T47D (cell line): ENCODE results near the gene MEP1B.
A peak's percentile ranks its signal among the peaks of the same experiment; 100 is the strongest.

Experiments
- DNase-seq, 2 experiments: peaks; one replicate each; pipeline versions ENCODE4 v3.0.0 to v3.0.0-alpha.2; 2011 to 2012; ENCODE audit warnings: low read depth in 1 of 2, low spot score in 1 of 2
- JUND ChIP-seq: IDR thresholded peaks from 2 replicates; pipeline ENCODE4 v1.6.1; 2012; ENCODE audit warnings: low read depth
- in situ Hi-C: cut with HindIII; loops from 2 replicates; pipeline ENCODE4 v1.10.0; 2016; ENCODE audit warnings: low sequenced_read_pairs, low pct_unique_long_range_greater_than_20kb

MEP1B gene

DNA sequence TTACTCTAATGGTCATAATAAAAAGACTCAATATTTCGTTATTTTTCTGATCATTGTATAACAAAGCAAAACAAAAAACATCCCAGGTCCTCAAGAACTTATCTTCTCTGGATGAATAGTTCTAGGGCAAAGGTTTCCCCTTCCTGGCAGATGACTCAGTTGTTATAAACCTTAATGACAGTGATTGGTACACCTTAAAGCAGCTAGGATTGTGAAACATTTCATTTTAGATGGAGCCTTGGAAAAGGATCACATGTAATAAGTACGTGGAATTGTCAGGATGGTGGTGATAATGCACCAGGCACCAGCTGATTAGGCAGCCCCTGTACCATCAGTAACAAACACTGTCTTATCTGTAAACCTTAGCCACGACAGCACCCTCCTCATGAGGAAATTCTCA, 47.2 kb downstream of the MEP1B start:
- in situ Hi-C loops: no loop called here
- no peak for TF ChIP-seq JUND
- no peak for DNase-seq

DNA sequence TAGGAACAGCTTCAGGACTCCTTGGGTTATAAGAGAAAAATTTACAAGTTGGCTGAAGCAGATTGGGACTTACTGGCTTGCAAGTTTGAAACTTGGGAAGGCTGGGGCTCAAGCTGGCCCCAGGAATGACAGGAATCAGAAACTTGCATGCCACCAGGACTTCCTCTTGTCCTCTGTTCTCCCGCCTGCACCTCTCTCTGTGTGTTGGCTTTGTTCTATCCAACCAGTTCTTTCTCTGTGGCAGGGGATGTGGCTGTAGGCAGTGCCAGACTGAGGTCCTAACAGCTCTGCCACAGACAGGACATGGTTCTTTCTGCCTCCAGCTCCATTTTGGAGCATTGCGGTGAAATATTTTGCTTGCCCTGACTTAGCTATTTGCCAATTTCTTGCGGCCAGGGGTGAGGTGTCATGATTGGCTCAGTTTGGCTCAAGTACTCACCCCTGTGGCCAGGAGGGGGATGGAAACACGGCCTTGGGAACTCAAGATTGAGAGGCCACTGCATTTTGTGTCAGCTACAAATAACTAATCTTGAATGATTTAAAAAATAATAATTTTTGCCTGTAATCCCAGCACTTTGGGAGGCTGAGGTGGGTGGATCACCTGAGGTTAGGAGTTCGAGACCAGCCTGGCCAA, 48.9 kb downstream of the MEP1B start:
- no peak for TF ChIP-seq JUND
- in situ Hi-C loops: no loop called here

DNA sequence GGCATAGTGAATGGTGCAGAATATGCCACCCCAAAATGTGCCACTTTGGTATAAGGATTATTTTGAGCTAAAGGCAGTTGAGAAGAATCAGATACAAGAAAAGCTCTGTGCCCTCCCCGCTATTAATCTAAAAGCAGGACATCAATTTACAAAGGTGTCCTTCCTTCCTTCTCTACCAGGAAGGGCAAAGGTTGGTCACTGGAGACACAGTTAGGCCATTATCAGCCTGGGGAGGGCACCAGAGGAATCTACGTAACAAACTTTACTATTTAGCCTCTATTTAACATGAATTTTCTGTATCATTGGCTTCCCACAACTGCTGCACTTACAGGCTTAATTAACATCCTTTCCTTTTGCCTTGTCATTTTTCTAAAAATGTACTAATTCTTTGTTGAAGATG, 52.6 kb downstream of the MEP1B start:
- no peak for TF ChIP-seq JUND

More for the DNA sequence above, 48.9 kb downstream of the MEP1B start:
- DNase-seq: peak in 1 of 2 experiments; percentile 6

DNA sequence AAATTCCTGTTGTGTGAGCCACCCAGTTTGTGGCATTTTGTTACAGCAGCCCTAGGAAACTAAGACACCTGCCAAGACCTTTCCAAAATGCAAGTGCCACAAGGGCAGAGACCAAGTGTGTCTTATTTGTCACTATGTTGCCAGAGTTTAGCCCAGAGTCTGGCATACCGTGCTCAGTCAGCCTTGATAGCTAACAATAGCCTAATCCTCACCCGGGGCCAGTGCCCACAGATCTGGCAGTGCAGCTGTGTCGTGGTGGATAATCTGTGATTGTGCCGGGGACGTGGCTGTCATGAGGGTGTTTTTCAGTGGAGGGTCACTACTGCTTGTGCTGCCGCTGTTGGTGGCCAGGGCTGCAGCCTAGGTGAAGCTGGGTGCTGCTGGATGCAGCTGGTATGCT, 53.5 kb downstream of the MEP1B start:
- DNase-seq: no peak
- no peak for TF ChIP-seq JUND
- in situ Hi-C loops: no loop called here

More for the DNA sequence above, 52.6 kb downstream of the MEP1B start:
- in situ Hi-C loops: no loop called here
- no peak for DNase-seq

DNA sequence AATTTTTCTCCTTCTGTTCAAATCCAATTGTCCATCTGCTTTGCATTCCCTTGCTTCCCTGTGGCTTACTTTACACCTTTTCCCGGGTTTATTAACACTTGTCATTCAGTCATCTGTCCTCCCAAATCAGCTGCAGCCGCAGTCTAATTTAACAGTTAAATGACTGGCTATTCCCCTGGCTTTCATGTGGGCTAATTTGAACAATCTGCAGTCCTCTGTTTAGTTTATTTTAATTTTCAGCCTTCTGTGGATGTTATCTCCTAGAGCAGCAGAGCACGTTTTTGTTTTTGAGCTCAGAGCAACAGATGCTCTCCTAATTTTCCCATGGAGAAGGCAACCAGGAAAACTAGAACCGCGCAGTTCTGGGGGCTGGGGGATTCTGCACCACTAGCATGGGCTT, 55.0 kb downstream of the MEP1B start:
- DNase-seq: no peak
- no peak for TF ChIP-seq JUND
- in situ Hi-C loops: no loop called here

DNA sequence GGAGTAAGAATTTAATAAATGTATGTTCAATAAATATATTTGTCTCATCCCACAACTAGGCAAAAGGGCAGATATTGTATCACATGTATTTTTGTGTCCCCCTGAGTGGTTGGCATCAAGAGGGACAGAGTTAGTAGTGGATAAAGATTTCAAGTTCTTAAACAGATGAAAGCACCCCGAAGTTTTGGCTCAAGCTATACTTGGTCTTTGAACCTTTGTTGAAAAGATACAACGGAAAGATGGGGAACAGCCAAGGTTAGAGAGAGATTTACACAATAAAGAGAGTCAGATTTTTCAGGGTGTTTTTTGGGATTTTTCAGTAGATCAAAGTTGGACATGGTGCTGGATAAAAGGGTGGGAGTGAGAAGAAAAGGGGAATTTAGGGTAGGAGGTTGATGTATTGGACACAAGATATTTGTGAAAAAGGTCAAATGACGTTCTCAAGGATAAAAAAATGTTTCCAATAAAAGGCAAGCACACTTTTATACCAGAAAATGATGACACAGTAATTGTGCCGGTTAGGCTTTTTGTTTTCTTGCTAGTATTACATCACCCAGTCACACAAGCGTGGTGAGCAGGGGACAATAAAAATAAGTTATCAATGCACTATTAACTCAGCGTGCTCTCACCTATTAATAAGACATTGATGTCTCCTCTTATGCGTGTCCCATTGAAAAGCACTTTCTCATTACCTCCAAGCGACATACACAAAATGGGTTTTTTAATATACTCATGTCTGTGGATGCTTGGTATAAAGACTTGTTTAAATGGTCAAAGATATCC, 59.5 kb downstream of the MEP1B start:
- DNase-seq: no peak
- in situ Hi-C loops: no loop called here
- TF ChIP-seq JUND: no peak

DNA sequence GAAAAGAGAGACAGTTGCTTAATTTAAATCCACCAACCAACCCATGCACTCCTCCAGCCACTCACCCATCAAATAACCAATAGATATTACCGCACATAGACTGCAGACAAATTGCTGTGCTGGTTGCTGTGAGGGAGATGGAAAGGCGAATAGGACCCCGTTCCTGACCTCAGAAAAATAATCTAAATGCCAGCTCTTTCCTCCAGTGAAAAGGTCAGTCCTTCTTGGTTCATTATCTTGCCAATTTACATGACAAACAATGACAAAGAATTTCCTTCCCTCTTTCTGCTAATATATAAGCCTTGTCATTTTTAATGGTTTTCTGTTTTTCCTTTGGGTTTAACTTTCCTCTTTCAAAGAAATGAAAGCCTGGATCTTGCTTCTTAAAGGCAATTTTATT, 61.6 kb downstream of the MEP1B start:
- TF ChIP-seq JUND: no peak
- DNase-seq: no peak
- in situ Hi-C loops: no loop called here

DNA sequence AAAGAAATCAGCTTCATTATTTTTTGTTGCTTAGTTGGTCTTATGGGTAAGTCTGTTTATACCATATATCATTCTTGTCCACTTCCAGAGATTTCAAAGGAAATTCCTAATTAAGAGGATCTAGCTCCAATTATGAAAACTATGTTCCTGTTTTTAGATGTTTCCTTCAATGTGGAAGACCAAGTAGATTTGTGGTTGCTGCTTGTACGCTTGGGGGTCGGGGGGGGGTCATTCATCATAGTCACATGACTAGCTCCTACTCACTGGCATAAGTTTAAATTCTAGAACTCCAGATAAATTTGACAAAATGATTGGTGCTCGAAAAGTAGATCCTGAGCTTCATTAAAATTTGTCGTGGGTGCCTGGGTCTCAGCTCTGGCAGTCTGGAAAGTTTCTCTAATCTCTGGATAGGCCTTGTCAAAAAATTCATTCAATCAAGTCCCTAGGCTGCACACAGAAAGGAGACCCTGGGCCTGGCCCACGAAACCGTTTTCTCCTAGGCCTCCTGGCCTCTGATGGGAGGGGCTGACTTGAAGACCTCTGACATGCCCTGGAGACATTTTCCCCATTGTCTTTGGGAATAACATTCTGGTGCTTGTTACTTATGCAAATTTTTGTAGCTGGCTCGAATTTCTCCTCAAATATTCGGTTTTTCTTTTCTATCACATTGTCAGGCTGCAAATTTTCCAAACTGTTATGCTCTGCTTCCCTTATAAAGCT, 62.5 kb downstream of the MEP1B start:
- TF ChIP-seq JUND: no peak
- in situ Hi-C loops: no loop called here
- DNase-seq: no peak

DNA sequence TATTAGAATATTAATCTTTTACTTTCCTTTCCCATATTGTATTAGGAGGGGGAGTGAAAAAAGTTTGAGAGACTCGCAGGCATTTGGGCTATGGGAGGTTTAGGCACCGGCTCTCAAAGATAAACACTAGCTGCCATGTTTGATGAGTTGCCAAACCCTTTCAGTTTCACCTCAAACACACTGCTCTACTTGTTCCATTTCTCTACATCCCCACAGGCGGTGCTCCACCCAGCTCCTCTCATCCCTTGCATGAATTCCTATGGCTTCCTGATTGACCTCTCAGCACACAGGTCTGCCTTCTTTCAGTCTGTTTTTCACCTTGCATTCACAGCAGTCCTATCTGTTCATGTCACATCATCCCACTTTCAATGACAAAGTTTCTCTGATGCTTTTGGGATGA, 65.7 kb downstream of the MEP1B start:
- in situ Hi-C loops: no loop called here
- no peak for DNase-seq
- TF ChIP-seq JUND: no peak

DNA sequence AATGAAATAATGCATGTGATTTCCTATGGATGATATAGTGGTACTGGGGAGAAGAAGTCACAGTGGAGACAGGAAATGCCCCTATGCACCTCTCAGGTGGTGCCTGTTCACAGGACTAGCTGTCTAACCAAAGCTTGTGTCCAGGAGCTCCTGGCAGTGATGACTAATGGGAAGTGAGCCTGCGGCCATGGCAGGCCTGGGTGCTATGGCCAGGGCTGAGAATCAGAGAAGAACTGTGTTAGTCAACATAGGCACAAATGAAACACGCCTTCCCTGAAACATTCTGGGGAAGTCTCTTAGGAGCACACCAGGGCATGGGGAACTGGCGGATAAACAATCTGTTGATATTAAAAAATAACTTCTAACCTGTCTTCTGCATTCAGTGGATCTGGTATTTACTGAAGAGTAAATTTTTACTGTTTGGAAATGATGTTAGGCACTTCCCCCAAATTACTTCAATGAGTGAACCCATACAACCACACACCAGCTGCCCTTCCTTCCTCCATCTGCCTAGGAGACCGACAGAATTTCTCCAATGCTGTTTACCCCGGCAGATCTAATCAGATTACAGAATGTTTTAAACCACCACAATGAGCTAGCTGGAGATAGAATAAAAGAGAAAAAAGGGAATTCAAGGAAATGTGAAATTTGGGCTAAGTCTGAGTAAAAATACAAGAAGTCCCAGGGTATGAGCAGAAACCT, 67.4 kb downstream of the MEP1B start:
- no peak for DNase-seq
- in situ Hi-C loops: no loop called here
- no peak for TF ChIP-seq JUND

DNA sequence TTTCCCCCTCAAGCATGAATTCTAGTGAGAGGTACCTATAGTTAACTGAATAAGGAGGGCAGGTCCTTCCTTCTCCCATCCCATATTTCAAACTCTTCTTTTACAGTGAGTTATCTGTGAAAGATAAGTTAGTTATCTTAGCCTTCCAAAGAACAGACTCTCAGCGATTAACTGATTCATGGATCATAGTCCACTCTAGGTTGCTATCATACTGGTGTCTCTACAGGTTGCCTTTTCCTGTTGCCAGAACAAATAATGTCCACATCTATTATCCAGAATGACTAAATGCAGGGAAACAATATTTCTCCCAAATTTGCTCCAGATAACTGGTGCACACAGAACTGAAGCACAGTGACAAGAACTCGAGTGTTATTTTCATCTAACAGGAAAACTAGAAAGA, 68.3 kb downstream of the MEP1B start:
- no peak for TF ChIP-seq JUND
- no peak for DNase-seq
- in situ Hi-C loops: no loop called here

DNA sequence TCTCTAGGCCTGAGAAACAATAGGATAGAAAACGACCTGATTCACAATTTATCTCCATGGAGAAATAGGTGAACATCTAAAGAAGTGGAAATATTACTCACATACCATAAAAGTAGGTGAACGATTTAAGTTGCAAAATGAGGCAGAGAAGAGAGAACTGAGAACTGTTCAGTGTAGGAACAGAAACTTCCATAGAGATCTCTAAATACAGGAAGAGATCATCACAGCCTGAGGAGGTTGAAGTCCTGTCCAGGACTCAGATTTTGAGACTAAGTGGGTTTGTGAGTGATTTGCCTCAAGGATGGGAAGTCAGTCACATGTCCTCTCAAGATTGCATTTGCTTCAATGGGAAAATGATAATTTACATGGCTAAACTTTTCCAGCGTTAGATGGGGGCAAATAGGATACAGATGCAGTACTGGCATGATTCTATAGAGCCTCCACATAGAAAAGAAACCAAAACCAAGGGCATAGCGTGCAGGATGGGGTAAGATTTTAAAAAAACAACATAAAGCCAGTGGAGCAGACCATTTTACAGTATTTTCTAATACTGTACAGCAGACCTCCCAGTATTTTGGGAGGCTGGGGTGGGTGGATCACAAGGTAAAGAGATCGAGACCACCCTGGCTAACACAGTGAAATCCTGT, 68.8 kb downstream of the MEP1B start:
- no peak for DNase-seq
- TF ChIP-seq JUND: no peak
- in situ Hi-C loops: no loop called here
